Spinal cord (tissue), 10 donors: ENCODE measurements around the gene BBS5. TPM values are rescaled to one million over a fixed set of nuclear protein-coding genes. Genes with fewer than 3 reads are reported as not detected.
"Not testable (repeated sequence)": the region's sequence is repeated elsewhere in the genome, so short reads cannot be mapped to it uniquely, and the experiment has no call there.

ENCODE experiments used
- DNase-seq, 6 donors: peaks; one replicate each; pipeline versions ENCODE4 v3.0.0 to v3.0.0-alpha.2; 2013 to 2015; ENCODE audit warnings: low spot score in 6 of 6, low read depth in 4 of 6
- H3K27ac ChIP-seq: one replicate; pipeline ENCODE4 v1.5.1; 2013; ENCODE audit warnings: low read depth, low read length, control low read depth
- H3K27me3 ChIP-seq: one replicate; pipeline ENCODE4 v1.6.1; 2013; ENCODE audit warnings: low read length; ENCODE audit not compliant: control insufficient read depth, insufficient read depth
- H3K36me3 ChIP-seq: one replicate; pipeline ENCODE4 v1.6.1; 2013; ENCODE audit warnings: low read length; ENCODE audit not compliant: control insufficient read depth, insufficient read depth
- H3K4me1 ChIP-seq: one replicate; pipeline ENCODE4 v1.6.1; 2013; ENCODE audit warnings: low read length; ENCODE audit not compliant: control insufficient read depth, insufficient read depth
- H3K4me3 ChIP-seq: one replicate; pipeline ENCODE4 v1.5.1; 2013; ENCODE audit warnings: low read depth, low read length, control low read depth
- H3K9me3 ChIP-seq: one replicate; pipeline ENCODE4 v1.6.1; 2013; ENCODE audit warnings: low read length; ENCODE audit not compliant: control insufficient read depth, insufficient read depth
- WGBS: methylation state at CpG from one replicate; pipeline ENCODE4 v1.1.5; 2013; ENCODE audit warnings: missing lambda C conversion rate; ENCODE audit not compliant: insufficient coverage; 5-methylcytosine and 5-hydroxymethylcytosine counted together
- polyA plus RNA-seq, 2 donors: library from polyadenylated mRNA; unstranded; fragments of 120-200 nt; gene quantifications; one replicate each; pipeline ENCODE4 v1.2.1, GENCODE V29; 2013; ENCODE audit not compliant: insufficient read length in 2 of 2
- total RNA-seq, 2 donors: library from RNA; depleted of rRNA in 1 of 2; stranded (reverse); fragments of 120-200 nt in 1 of 2; fragments of >200 nt in 1 of 2; gene quantifications; one replicate each; pipeline versions ENCODE4 v1.2.3 to v1.2.4, GENCODE V29; 2013 to 2014
- donor health status: healthy.

The BBS5 gene
- total and polyA plus RNA-seq, 4 donors: 15.2 to 18.8 (median 17.5) TPM

- Histone ChIP-seq H3K27ac (no peak overlapping the region), H3K36me3 (peaks cover 10% of the 10 kb centered on the region), H3K4me3 (no peak overlapping the region), H3K27me3 (no peaks in the 10 kb centered on the region), H3K4me1 (no peaks in the 10 kb centered on the region), H3K9me3 (no peaks in the 10 kb centered on the region)
- DNase-seq: no peak
- no CpG with 5 or more reads among the region's 5 CpGs for WGBS
These were observed 44.4 kb downstream of the BBS5 start for GRCh38 chr2:169523681-169524080.

DNA sequence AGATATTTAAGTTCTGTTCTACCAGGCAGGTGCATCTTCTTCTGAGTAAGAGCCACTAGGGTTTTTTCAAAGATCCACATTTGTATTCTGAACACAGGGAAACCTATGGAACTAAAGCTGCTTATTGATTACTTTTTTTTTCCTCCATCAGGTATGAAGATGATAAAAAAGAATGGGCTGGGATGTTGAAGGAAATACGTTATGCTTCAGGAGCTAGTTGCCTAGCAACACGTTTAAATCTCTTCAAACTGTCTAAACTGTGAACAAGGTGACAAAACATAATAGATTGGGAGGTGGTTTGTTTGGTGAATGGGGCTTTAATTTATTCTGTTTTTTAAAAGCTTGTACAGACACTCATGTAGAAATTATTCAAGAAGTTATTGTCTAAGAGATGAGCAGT, 46.1 kb downstream of the BBS5 start:
- H3K27me3 ChIP-seq: no peaks in the 10 kb centered on the region
- peak in 2 of 6 donors; percentile 8 to 68 for DNase-seq
- no peak overlapping the region for H3K27ac ChIP-seq
- peaks cover 3% of the 10 kb centered on the region for H3K36me3 ChIP-seq
- no peaks in the 10 kb centered on the region for H3K9me3 ChIP-seq
- no peak overlapping the region for H3K4me3 ChIP-seq
- WGBS: no CpG with 5 or more reads among the region's 2 CpGs
- no peaks in the 10 kb centered on the region for H3K4me1 ChIP-seq

DNA sequence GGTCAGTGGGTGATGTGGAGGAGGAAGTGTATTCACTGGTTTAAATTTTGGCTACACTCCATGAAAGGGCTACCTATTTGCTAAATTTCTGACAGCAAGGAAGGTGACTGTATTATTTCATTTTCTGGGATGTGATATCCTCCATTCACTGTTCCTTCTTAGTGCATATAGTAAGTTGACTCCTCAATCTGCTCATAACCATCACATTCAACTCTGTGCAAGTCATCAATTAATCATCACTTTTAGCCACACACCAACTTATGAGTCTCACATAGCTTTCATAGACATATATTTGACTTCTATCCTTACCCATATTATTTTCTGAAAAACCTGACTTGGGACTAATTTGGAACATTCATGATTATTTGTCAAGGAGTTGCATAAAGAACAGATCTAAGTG, 47.2 kb downstream of the BBS5 start:
- no peak overlapping the region for H3K4me3 ChIP-seq
- DNase-seq: no peak
- H3K27ac ChIP-seq: no peak overlapping the region
- no peaks in the 10 kb centered on the region for H3K9me3 ChIP-seq
- H3K27me3 ChIP-seq: no peaks in the 10 kb centered on the region
- no peaks in the 10 kb centered on the region for H3K36me3 ChIP-seq
- no peaks in the 10 kb centered on the region for H3K4me1 ChIP-seq

DNA sequence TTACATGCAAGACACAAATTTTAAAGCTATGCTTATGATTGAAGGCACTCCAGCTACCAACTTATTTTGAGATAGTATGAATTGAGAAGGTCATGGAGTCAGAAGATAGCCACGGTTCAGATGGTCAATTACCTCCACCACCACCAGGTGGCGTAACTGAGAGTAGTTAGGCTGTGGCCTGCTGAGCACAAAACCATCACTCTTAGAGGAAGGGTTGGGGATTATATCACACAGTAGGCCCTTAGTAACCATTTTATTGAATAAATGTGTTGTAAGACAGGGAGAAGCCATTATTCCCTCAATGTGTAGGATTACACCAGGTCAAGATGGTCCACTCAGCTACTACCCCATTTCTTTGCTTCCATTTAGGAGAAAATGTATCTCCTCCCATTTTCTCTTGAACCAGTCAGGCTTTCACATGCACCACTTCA, 49.0 kb downstream of the BBS5 start:
- no CpG with 5 or more reads among the region's 2 CpGs for WGBS
- H3K27ac ChIP-seq: no peak overlapping the region
- no peaks in the 10 kb centered on the region for H3K9me3 ChIP-seq
- peaks cover 3% of the 10 kb centered on the region for H3K36me3 ChIP-seq
- no peaks in the 10 kb centered on the region for H3K4me1 ChIP-seq
- no peak overlapping the region for H3K4me3 ChIP-seq
- H3K27me3 ChIP-seq: no peaks in the 10 kb centered on the region
- DNase-seq: peak in 2 of 6 donors; percentile 46 to 56

GRCh38 chr2:169539460-169539859, 60.2 kb downstream of the BBS5 start:
- H3K4me1 ChIP-seq, DNase-seq, H3K9me3 ChIP-seq, H3K4me3 ChIP-seq, H3K27ac ChIP-seq, H3K27me3 ChIP-seq, H3K36me3 ChIP-seq: not testable (repeated sequence)
- WGBS: 100% methylated on average over 1 of the region's 2 CpGs

DNA sequence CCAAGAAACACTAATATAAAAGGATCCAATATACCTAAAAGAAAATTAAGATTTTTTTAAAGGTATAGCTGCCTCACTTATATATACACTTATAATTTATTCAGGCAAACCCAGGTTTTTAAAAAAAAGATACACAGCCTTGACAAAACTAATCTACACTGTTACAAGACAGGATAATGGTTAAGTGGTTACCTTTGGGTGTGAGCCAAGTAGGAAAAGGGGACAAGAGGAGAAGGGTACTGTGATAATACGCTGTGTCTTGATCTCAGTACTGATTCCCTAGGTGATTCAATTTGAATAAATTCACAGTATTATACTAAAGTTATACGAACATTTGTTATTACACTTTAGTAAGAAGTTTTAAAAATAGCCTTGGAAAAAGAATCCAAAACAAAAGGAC, 60.9 kb downstream of the BBS5 start:
- Histone ChIP-seq H3K36me3 (peaks cover 6% of the 10 kb centered on the region), H3K4me1 (no peaks in the 10 kb centered on the region), H3K9me3 (no peaks in the 10 kb centered on the region), H3K27me3 (no peaks in the 10 kb centered on the region), H3K27ac (no peak overlapping the region), H3K4me3 (no peak overlapping the region)
- DNase-seq: no peak
- no CpG with 5 or more reads among the region's 2 CpGs for WGBS

- H3K27me3 ChIP-seq: no peaks in the 10 kb centered on the region
- WGBS: no CpG with 5 or more reads among the region's 3 CpGs
These were observed 63.1 kb downstream of the BBS5 start for GRCh38 chr2:169542433-169542832.

GRCh38 chr2:169546756-169547155, 67.5 kb downstream of the BBS5 start:
- H3K4me1 ChIP-seq: no peaks in the 10 kb centered on the region
- H3K27me3 ChIP-seq: no peaks in the 10 kb centered on the region
- no peak overlapping the region for H3K27ac ChIP-seq
- peaks cover 9% of the 10 kb centered on the region for H3K36me3 ChIP-seq
- WGBS: 100% methylated on average over 1 of the region's 2 CpGs
- no peak overlapping the region for H3K4me3 ChIP-seq
- H3K9me3 ChIP-seq: no peaks in the 10 kb centered on the region
- no peak for DNase-seq

More at GRCh38 chr2:169542433-169542832, 63.1 kb downstream of the BBS5 start:
- DNase-seq: no peak
- Histone ChIP-seq H3K4me3 (no peak overlapping the region), H3K36me3 (peaks cover 9% of the 10 kb centered on the region), H3K9me3 (no peaks in the 10 kb centered on the region), H3K4me1 (no peaks in the 10 kb centered on the region), H3K27ac (no peak overlapping the region)

Other genes with a start within 250 kb of the BBS5 start
- 1 to 10 TPM; 2.3 to 3.8 TPM for gene LRP2, start 117.0 kb upstream of the BBS5 start, total RNA-seq
- 1 to 10 TPM; 3.3 to 7.4 TPM for gene LRP2, start 117.0 kb upstream of the BBS5 start, polyA plus RNA-seq
- 1 to 10 TPM; 3.0 to 3.9 TPM for gene KLHL41, start 30.2 kb downstream of the BBS5 start, total RNA-seq
- 1 to 10 TPM; 2.5 to 6.3 TPM for gene KLHL41, start 30.2 kb downstream of the BBS5 start, polyA plus RNA-seq
- 10 to 100 TPM; 35.3 to 59.4 TPM for gene FASTKD1, start 94.4 kb downstream of the BBS5 start, total RNA-seq
- 10 to 100 TPM; 32.6 to 38.4 TPM for gene FASTKD1, start 94.4 kb downstream of the BBS5 start, polyA plus RNA-seq
- 10 to 100 TPM; 54.1 to 58.6 TPM for gene PPIG, start 104.9 kb downstream of the BBS5 start, total RNA-seq
- 10 to 100 TPM; 51.3 to 69.9 TPM for gene PPIG, start 104.9 kb downstream of the BBS5 start, polyA plus RNA-seq
- 1 to 10 TPM; 2.8 to 3.0 TPM for gene CFAP210, start 214.9 kb downstream of the BBS5 start, total RNA-seq
- 1 to 10 TPM; 4.0 to 4.5 TPM for gene CFAP210, start 214.9 kb downstream of the BBS5 start, polyA plus RNA-seq
- 10 to 100 TPM in 1 of 2 donors, 1 to 10 TPM in 1; 8.7 to 11.7 TPM for gene PHOSPHO2, start 215.0 kb downstream of the BBS5 start, total RNA-seq
- gene PHOSPHO2, start 215.0 kb downstream of the BBS5 start, polyA plus RNA-seq: 10 to 100 TPM in 1 of 2 donors, 1 to 10 TPM in 1; 9.5 to 11.1 TPM